EL (cell line): ENCODE data around the gene PGAM2.

ENCODE experiments used
- DNase-seq: peaks from one replicate; pipeline ENCODE4 v3.0.0-alpha.2; 2016

The PGAM2 gene

GRCh38 chr7:44063894-44064651, 1.3 kb downstream of the PGAM2 start:
- DNase-seq, result no peak

- no peak for DNase-seq
Measured at GRCh38 chr7:44063547-44063893, 1.8 kb downstream of the PGAM2 start.

- DNase-seq, result no peak
Measured at GRCh38 chr7:44062903-44063295, 2.5 kb downstream of the PGAM2 start.

- DNase-seq, result no peak
Measured at GRCh38 chr7:44062180-44062902, 3.0 kb downstream of the PGAM2 start.

GRCh38 chr7:44061645-44062179, 3.7 kb downstream of the PGAM2 start:
- no peak for DNase-seq

- DNase-seq, result no peak
Measured at GRCh38 chr7:44060948-44061644, 4.3 kb downstream of the PGAM2 start.

- DNase-seq, result no peak
Measured at GRCh38 chr7:44060091-44060947, 5.0 kb downstream of the PGAM2 start.

GRCh38 chr7:44059219-44060090, 5.9 kb downstream of the PGAM2 start:
- DNase-seq, result no peak

GRCh38 chr7:44058759-44059218, 6.6 kb downstream of the PGAM2 start:
- no peak for DNase-seq

- DNase-seq, result no peak
Measured at GRCh38 chr7:44057849-44058758, 7.3 kb downstream of the PGAM2 start.

GRCh38 chr7:44057181-44057848, 8.1 kb downstream of the PGAM2 start:
- no peak for DNase-seq

GRCh38 chr7:44056681-44057080, 8.7 kb downstream of the PGAM2 start:
- no peak for DNase-seq

- DNase-seq, result no peak
Measured at GRCh38 chr7:44052771-44053365, 12.5 kb downstream of the PGAM2 start.

GRCh38 chr7:44051611-44052220, 13.7 kb downstream of the PGAM2 start:
- DNase-seq, result no peak

- no peak for DNase-seq
Measured at GRCh38 chr7:44050915-44051560, 14.3 kb downstream of the PGAM2 start.

GRCh38 chr7:44050121-44050914, 15.0 kb downstream of the PGAM2 start:
- DNase-seq, result no peak

GRCh38 chr7:44048031-44048795, 17.2 kb downstream of the PGAM2 start:
- no peak for DNase-seq
